GM18507 (cell line): ENCODE data around the gene ALDOA.
"Not testable (repeated sequence)": the region's sequence is repeated elsewhere in the genome, so short reads cannot be mapped to it uniquely, and the experiment has no call there.

ENCODE experiments used
- DNase-seq: peaks from one replicate; pipeline ENCODE4 v3.0.0; 2011; ENCODE audit warnings: low read depth; ENCODE audit not compliant: insufficient read length; ENCODE audit errors: extremely low spot score
- FAIRE-seq: peaks from 2 replicates; lab custom pipeline; 2011; peaks lifted over from hg19 to GRCh38; lab: Jason Lieb, UNC

Gene ALDOA

DNA sequence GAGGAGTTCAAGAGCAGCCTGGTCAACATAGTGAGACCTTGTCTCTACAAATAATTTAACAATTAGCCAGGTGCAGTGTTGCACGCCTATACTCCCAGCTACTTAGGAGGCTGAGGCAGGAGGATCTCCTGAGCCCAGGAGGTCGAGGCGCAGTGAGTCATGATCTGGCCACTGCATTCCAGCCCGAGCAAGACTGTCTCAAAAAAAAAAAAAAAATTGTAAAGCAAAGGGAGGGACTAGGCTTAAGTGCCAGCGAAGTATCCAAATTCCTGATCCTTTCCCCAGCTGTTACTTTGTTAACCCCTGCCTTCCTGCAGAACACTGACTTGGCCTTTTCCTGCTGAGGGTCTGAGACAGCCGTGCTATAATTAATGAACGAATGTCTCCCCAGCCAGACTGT lies 45.1 kb downstream of the ALDOA start:
- DNase-seq (no peak), FAIRE-seq (no peak)

DNA sequence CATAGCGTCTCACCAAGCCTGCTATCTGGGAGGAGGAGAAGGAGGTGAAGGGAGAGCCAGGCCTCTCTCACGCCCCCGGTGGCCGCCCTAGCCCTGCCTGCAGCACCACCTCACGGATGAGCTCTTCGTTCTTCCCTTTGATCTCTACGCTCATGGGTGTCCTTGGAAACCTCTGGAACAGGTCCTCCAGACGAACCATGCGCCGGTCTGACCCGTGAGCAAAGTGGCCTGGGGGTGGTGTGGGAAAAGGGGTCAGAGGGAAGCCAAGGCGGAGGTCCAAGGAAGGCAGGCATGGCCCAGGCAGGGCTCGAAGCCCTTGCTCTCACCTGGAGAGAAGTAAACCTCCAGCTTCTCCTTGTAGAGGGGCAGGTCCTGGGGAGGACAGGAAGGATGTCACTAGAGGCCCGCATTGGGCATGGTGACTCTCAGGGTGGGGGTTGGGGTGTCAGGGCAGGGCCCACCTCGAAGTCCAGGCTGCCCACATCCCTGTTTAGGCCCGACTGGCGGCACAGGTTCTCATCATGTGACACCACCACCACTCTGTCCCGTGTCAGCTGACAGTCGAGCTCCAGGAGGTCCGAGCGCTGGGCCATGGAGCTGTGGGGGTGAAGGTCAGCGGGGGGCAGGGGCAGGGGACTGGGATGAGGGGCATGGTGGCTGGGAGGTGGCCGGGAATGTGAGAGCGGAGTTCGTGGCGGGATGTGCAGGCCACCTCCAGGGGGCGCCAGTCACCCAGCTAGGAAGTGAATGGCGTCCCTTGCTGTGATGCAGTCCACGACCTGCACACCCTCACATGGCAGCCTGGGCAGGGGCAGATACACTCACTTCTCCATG lies 46.9 kb downstream of the ALDOA start:
- FAIRE-seq (peak; percentile 57), DNase-seq (peak; percentile 72)

GRCh38 chr16:30113031-30113710 lies 47.6 kb downstream of the ALDOA start, which contains the start of gene GDPD3:
Gene GDPD3 (minus strand): TSS chr16:30113537. CDS start chr16:30113478, 59 bp downstream.
- no peak for FAIRE-seq
- no peak for DNase-seq

- FAIRE-seq (no peak), DNase-seq (no peak)
Measured at GRCh38 chr16:30113711-30114333, 48.3 kb downstream of the ALDOA start.

- FAIRE-seq: no peak
- DNase-seq: no peak
Measured at GRCh38 chr16:30114411-30114810, 48.9 kb downstream of the ALDOA start.

GRCh38 chr16:30114833-30115232 lies 49.3 kb downstream of the ALDOA start:
- not testable (repeated sequence) for FAIRE-seq, DNase-seq

DNA sequence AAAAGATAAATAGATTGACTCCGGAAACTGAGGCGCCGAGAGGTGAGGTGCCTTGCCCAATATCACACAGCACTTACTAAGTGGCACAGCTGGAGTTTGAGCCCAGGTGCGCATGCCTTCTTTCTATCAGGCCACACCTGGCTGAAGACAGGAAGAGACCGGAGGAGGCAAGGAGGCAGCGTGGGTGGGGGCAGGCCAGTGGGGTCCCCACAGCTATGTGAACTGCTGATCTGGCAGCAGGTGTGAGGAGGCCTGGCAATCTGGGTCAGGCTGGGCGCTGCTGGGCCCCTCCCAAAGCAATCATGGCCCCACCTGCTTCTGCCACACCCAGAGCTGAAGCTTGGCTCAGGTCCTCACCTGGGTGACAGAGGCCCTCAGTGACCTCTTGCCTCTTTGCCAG lies 49.7 kb downstream of the ALDOA start:
- FAIRE-seq (no peak), DNase-seq (no peak)

DNA sequence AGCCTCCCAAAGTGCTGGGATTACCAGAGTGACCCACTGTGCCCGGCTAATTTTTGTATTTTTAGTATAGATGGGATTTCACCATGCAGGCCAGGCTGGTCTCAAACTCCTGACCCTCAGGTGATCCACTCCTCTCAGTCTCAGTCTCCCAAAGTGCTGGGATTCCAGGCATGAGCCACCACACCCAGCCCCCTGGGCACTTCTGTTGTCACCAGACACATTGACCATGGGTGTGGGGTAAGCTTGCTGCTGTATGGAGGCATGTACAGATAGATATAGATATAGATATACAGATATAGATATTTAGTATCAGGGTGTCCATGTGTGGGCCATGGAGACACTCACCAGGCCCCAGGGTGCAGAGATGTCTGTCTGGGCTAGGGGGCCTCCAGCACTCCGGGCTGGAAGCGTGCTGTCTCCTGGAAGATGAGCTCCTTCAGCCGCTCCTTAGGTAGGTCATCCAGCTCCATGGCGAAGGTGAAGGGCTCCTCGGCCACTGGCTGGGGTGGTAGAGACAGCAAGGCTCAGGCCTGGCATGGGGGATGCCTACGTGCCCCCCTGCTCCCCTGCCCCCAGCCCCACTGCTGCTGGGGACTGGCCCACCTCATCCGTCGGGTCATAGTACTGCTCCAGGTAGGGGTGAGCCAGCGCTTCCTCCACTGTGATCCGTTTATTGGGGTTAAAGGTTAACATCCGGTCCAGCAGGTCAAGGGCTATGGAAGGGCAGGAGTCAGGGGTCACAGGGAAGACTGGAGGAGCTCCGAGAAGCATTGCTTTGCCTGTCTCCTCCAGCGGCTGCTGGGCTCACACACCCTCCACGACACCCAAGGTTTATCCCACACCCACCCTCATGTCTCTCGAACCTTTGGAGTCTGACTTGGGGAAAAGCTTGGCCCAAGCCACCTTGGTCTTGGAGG lies 51.0 kb downstream of the ALDOA start:
- FAIRE-seq (no peak), DNase-seq (no peak)

DNA sequence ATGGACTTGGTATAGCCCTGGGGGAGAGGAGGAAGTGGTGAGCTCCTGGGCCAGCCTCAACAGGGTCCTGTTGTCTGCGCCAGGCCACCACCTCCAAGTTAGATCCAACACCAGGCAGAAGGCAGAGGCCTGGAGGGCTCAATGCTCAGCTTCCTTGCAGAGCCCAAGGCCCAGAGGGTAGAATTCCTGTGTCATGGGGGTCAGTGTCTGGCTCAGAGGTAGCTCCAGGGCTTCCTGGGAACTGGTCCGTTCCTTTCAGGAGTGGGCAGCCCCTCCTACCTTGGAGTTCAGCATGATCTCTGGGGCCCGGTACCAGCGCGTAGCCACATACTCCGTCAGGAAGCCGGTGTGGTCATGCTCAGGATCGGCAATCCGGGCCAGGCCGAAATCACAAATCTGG lies 52.2 kb downstream of the ALDOA start:
- FAIRE-seq: no peak

GRCh38 chr16:30119428-30119827 lies 53.9 kb downstream of the ALDOA start:
- DNase-seq: no peak
- FAIRE-seq: no peak

More for the DNA sequence above, 52.2 kb downstream of the ALDOA start:
- no peak for DNase-seq
